Stimulated activated CD8-positive, alpha-beta memory T cell treated with anti-CD3 and anti-CD28 coated beads, Interleukin-15, amount 100 ng/mL, for 24 hours (primary cell): ENCODE measurements around the gene CUEDC1.

ENCODE experiments used
- DNase-seq: peaks from one replicate; pipeline ENCODE4 v3.0.0-alpha.2; 2020; ENCODE audit warnings: low read depth

Gene CUEDC1

GRCh38 chr17:57832314-57833178 lies 122.7 kb downstream of the CUEDC1 start:
- DNase-seq = no peak

DNA sequence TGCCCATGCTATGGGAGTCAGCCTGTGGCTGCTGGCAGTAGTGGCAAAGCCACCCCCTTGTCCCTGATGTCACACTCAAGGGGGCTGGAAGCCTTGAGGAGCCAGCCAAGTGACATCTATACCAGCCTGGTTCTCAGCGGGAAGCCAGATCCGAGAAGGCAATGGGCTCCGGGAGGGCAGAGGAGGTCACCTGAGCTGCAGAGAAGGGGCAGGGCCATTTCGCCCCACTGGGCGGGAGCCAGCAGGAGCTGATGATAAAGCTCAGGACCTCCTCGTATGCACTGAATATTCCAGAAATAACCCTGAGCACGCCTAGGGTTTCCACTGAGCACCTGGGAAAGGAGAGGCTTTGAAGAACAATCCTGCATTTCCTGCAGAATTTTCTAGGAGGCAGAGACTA lies 124.3 kb downstream of the CUEDC1 start:
- DNase-seq = no peak

DNA sequence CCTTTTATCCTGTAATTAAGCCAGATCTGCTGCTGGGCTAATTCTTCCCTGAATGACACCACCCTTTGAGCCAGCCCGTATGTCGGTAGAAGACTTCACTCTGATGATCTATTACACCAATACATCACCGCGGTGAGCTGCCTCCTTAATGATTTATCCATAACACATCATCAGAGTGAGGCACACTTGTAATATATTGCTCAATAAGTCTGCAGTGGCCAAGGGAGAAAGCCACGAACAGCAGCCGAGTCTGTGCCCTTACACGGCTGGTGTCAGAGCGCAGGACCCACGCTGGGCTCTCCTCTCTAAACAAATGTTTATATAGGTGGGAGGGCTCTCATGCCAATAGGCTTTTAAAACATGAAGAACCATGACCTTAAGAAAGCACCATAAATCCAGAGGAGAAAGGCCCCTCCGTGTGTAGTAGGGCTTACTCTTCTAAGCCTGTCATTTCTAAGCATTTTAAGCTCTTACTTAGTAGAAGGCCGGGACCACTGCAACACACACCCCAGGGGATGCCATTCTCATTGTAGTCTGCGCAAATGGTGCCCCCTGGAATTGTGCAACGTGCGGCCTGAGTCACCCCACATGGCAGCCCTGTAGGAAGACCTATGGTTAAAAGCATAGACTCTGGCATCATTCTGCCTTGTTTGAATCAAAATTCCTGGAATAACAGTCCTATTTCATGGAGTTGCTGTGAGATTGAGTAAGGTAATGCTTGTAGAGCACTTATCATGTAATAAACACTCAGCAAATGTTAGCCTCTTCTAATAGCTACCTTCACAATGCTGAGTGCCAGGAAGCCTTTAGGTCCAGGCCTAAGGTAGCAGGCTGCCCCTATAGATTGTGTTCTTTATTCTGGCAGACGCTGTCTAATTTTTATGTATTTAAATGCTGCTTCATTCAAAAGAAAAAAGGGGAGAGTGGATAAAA lies 131.5 kb downstream of the CUEDC1 start:
- DNase-seq = no peak

DNA sequence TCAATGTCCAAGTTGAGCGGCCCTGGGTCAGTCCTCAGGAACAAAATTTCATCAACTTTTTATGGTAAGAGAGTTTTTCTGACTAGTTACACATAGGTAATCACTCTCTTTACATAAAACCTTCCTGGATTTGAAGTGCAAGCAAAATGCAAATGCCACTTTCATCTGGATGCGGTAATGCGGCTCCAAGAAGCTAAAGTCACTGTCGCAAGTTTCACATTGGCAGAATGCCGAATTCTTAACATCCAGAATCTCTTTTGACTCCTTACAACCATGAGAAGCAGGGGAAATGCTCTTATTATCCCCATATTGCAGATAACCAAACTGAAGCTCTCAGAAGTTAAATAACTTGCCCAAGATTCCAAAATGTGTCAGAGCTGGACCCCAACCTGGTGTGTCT lies 135.3 kb downstream of the CUEDC1 start:
- no peak for DNase-seq

- DNase-seq = no peak
These were observed 135.9 kb downstream of the CUEDC1 start for GRCh38 chr17:57819285-57819684.

DNA sequence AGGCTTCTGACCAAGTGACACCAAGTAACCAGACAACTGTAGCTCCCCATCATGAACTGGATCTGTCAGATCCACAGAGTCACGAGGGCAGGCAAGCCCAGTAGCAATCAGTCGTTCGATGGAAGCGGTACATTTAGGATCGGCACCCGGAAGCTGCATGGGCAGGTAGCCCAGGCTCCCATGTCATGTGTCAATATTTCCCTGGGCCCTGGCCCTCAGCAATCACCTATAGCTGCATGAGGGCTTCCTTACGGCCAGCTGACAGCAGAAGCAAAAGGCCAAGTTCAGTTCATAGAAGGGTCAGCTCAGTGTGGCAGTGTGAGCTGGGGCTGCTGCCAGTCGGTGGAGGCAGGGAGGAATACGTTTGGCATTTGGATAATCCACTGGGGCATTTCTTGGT lies 137.1 kb downstream of the CUEDC1 start:
- no peak for DNase-seq

DNA sequence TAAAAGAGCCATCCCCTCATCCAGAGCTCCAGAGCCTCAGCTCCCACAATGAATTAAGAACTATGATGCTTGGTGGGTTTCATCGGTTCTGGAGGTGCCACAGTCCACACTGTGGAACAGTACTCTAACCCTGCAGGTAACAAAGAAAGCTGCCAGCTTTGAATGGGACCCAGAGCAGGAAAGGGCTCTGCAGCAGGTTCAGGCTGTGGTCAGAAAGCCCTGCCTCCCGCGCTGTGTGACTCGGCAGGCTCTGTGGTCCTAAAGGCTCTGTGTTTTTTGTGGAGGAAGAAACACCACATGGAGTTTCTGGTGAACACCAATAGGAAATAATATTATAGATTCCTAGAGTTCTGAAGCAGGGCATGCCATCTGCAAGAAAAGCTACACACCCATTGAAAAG lies 137.9 kb downstream of the CUEDC1 start:
- no peak for DNase-seq

- DNase-seq = no peak
These were observed 140.8 kb downstream of the CUEDC1 start for GRCh38 chr17:57814421-57814820.

GRCh38 chr17:57811638-57812280 lies 143.5 kb downstream of the CUEDC1 start:
- no peak for DNase-seq
